Measurements from ENCODE around the gene ARHGAP10.

DNA sequence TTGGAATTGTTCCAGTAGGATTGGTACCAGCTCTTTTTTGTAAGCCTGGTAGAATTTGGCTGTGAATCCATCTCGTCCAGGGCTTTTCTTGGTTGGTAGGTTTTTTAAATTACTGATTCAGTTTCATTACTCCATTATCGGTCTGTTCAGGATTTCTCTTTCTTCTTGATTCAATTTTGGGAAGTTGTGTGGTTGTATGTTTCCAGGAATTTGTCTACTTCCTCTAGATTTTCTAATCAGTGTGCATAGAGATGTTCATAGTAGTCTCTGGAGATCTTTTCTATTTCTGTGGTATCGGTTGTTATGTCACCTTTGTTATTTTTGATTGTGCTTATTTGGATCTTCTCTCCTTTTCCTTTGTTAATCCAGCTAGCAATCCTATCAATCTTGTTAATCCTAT lies 248.7 kb downstream of the ARHGAP10 start:
- TF ChIP-seq POLR2A (IDR thresholded peaks at IDR 0.05) (no peak), EP300 (IDR thresholded peaks at IDR 0.05) (no peak)
- TF ChIP-seq, protein P1, sequence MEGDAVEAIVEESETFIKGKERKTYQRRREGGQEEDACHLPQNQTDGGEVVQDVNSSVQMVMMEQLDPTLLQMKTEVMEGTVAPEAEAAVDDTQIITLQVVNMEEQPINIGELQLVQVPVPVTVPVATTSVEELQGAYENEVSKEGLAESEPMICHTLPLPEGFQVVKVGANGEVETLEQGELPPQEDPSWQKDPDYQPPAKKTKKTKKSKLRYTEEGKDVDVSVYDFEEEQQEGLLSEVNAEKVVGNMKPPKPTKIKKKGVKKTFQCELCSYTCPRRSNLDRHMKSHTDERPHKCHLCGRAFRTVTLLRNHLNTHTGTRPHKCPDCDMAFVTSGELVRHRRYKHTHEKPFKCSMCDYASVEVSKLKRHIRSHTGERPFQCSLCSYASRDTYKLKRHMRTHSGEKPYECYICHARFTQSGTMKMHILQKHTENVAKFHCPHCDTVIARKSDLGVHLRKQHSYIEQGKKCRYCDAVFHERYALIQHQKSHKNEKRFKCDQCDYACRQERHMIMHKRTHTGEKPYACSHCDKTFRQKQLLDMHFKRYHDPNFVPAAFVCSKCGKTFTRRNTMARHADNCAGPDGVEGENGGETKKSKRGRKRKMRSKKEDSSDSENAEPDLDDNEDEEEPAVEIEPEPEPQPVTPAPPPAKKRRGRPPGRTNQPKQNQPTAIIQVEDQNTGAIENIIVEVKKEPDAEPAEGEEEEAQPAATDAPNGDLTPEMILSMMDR (IDR thresholded peaks at IDR 0.05), result no peak

Data from gastroesophageal sphincter (tissue), 3 donors.